Measurements from ENCODE around the gene DISP3.
"Not testable (repeated sequence)": the region's sequence is repeated elsewhere in the genome, so short reads cannot be mapped to it uniquely, and the experiment has no call there.

DISP3 gene

DNA sequence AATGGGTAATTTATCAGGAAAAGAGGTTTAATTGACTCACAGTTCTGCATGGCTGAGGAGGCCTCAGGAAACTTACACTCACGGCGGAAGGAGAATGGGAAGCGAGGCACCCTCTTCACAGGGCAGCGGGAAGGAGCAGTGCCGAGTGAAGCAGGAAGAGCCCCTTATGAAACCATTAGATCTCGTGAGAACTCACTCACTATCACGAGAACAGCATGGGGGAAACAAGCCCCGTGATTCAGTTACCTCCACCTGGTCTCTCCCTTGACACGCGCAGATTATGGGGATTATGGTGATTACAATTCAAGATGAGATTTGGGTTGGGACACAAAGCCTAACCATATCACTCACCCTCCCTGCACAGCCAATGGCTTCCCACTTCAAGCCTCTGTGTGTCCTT, 101.1 kb downstream of the DISP3 start:
- H4K8ac ChIP-seq (ENCODE audit: low read length); H3K27ac ChIP-seq (ENCODE audit: low read length, poor library complexity, severe bottlenecking); H3K4me1 ChIP-seq (ENCODE audit: control insufficient read depth, insufficient read depth, low read depth, low read length); H4K91ac ChIP-seq (ENCODE audit: low read length); H3K4me3 ChIP-seq (ENCODE audit: insufficient read depth in 1 of 2, low read depth in 1 of 2, low read length in 2 of 2); H3K9ac ChIP-seq (ENCODE audit: low read length); H2BK12ac ChIP-seq (ENCODE audit: low read length in 2 of 2); H3K23ac ChIP-seq (ENCODE audit: low read length in 2 of 2); H2AFZ ChIP-seq (ENCODE audit: low read depth, low read length); H3K14ac ChIP-seq (ENCODE audit: low read length in 2 of 2); H3K36me3 ChIP-seq (ENCODE audit: control insufficient read depth in 1 of 2, insufficient read depth in 2 of 2, low read depth in 1 of 2, low read length in 2 of 2); DNase-seq; H2BK15ac ChIP-seq (ENCODE audit: low read depth, poor library complexity, severe bottlenecking); H3K18ac ChIP-seq (ENCODE audit: low read depth in 1 of 2, low read length in 2 of 2); H3K9me3 ChIP-seq (ENCODE audit: control insufficient read depth, low read length); H3K4me2 ChIP-seq (ENCODE audit: low read length, poor library complexity, severe bottlenecking); H2BK120ac ChIP-seq (ENCODE audit: low read depth, low read length); H3K79me1 ChIP-seq (replicated peaks; ENCODE audit: low read length, poor library complexity, severe bottlenecking); H2BK5ac ChIP-seq (ENCODE audit: low read depth, low read length, poor library complexity, severe bottlenecking); H3K4ac ChIP-seq (ENCODE audit: low read depth in 1 of 2, low read length in 2 of 2); H2AK5ac ChIP-seq (ENCODE audit: low read length, severe bottlenecking): not testable (repeated sequence)
- H3K27me3 ChIP-seq (ENCODE audit: control insufficient read depth in 1 of 2, insufficient read depth in 1 of 2, low read length in 2 of 2), result peaks cover 19 to 74% of the 10 kb centered on the region in 2 experiments
- WGBS, result 87% methylated on average over 5 of the region's 10 CpGs

DNA sequence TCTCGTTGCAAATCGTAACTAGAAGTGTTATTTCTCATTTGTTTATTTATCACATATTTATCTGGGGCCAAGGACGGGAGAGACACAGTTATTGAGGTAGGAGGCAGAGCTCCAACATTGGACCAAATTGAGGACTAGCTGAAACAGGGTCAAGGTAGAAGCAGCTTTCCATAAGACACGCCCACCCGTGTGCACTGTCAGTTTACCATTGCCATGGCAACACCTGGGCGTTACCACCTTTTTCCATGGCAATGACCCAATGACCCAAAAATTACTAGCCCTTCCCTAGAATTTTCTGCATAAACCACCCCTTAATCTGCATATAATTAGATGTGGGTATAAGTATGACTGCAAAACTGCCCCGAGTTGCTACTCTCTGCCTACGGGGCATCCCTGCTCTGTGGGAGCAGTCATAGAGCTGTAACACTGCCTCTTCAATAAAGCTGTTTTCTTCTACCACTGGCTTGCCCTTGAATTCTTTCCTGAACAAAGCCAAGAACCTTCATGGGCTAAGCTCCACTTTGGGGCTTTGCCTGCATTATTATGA, 102.6 kb downstream of the DISP3 start:
- peaks cover 23 to 69% of the 10 kb centered on the region in 2 experiments for H3K27me3 ChIP-seq (ENCODE audit: control insufficient read depth in 1 of 2, insufficient read depth in 1 of 2, low read length in 2 of 2)
- H2BK12ac ChIP-seq (ENCODE audit: low read length in 2 of 2), result no peak overlapping the region
- H2BK120ac ChIP-seq (ENCODE audit: low read depth, low read length), result no peak overlapping the region
- no peak overlapping the region for H3K4me2 ChIP-seq (ENCODE audit: low read length, poor library complexity, severe bottlenecking)
- no peak overlapping the region for H4K91ac ChIP-seq (ENCODE audit: low read length)
- H4K8ac ChIP-seq (ENCODE audit: low read length), result no peak overlapping the region
- no peak for DNase-seq
- H3K4ac ChIP-seq (ENCODE audit: low read depth in 1 of 2, low read length in 2 of 2), result no peak overlapping the region
- no peak overlapping the region for H3K9ac ChIP-seq (ENCODE audit: low read length)
- peaks cover 5% of the 10 kb centered on the region for H3K9me3 ChIP-seq (ENCODE audit: control insufficient read depth, low read length)
- no peak overlapping the region for H2BK5ac ChIP-seq (ENCODE audit: low read depth, low read length, poor library complexity, severe bottlenecking)
- no peak overlapping the region for H3K14ac ChIP-seq (ENCODE audit: low read length in 2 of 2)
- no peaks in the 10 kb centered on the region for H3K36me3 ChIP-seq (ENCODE audit: control insufficient read depth in 1 of 2, insufficient read depth in 2 of 2, low read depth in 1 of 2, low read length in 2 of 2)
- no peak overlapping the region for H3K18ac ChIP-seq (ENCODE audit: low read depth in 1 of 2, low read length in 2 of 2)
- no peak overlapping the region for H3K27ac ChIP-seq (ENCODE audit: low read length, poor library complexity, severe bottlenecking)
- H2AK5ac ChIP-seq (ENCODE audit: low read length, severe bottlenecking), result no peak overlapping the region
- no peaks in the 10 kb centered on the region for H3K4me1 ChIP-seq (ENCODE audit: control insufficient read depth, insufficient read depth, low read depth, low read length)
- H3K4me3 ChIP-seq (ENCODE audit: insufficient read depth in 1 of 2, low read depth in 1 of 2, low read length in 2 of 2), result no peak overlapping the region
- H2AFZ ChIP-seq (ENCODE audit: low read depth, low read length), result no peak overlapping the region
- WGBS, result 82% methylated on average over 6 of the region's 8 CpGs
- H3K23ac ChIP-seq (ENCODE audit: low read length in 2 of 2), result no peak overlapping the region
- no peak overlapping the region for H2BK15ac ChIP-seq (ENCODE audit: low read depth, poor library complexity, severe bottlenecking)
- no peaks in the 10 kb centered on the region for H3K79me1 ChIP-seq (replicated peaks; ENCODE audit: low read length, poor library complexity, severe bottlenecking)

DNA sequence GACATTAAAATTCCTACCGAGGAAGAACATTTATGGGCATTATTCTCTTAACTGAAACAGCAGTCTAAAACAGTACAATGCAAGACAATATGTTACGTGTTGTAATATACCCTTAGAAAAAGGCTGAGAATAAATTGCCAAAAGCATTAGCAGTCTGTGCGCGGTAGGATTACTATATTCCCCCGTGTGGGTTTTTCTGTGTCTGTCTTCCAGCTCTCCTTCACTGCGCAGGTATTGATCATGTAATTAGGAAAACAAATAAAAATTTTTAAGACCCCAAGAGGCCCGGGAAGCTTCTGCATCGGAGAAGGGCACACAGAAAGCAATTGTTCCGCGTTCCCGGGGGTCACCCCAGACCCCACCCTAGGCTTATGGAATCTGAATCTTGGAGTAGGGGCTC, 106.4 kb downstream of the DISP3 start:
- Histone ChIP-seq H3K9ac (ENCODE audit: low read length) (no peak overlapping the region), H3K23ac (ENCODE audit: low read length in 2 of 2) (no peak overlapping the region), H3K27ac (ENCODE audit: low read length, poor library complexity, severe bottlenecking) (no peak overlapping the region), H2BK5ac (ENCODE audit: low read depth, low read length, poor library complexity, severe bottlenecking) (no peak overlapping the region), H3K4me3 (ENCODE audit: insufficient read depth in 1 of 2, low read depth in 1 of 2, low read length in 2 of 2) (no peak overlapping the region), H2BK120ac (ENCODE audit: low read depth, low read length) (no peak overlapping the region), H3K4me2 (ENCODE audit: low read length, poor library complexity, severe bottlenecking) (no peak overlapping the region), H3K18ac (ENCODE audit: low read depth in 1 of 2, low read length in 2 of 2) (no peak overlapping the region), H3K79me1 (replicated peaks; ENCODE audit: low read length, poor library complexity, severe bottlenecking) (no peaks in the 10 kb centered on the region), H3K14ac (ENCODE audit: low read length in 2 of 2) (no peak overlapping the region), H2AK5ac (ENCODE audit: low read length, severe bottlenecking) (no peak overlapping the region), H3K36me3 (ENCODE audit: control insufficient read depth in 1 of 2, insufficient read depth in 2 of 2, low read depth in 1 of 2, low read length in 2 of 2) (no peaks in the 10 kb centered on the region), H2AFZ (ENCODE audit: low read depth, low read length) (no peak overlapping the region), H2BK12ac (ENCODE audit: low read length in 2 of 2) (no peak overlapping the region), H4K8ac (ENCODE audit: low read length) (no peak overlapping the region), H3K27me3 (ENCODE audit: control insufficient read depth in 1 of 2, insufficient read depth in 1 of 2, low read length in 2 of 2) (peaks cover 24 to 48% of the 10 kb centered on the region in 2 experiments), H3K4me1 (ENCODE audit: control insufficient read depth, insufficient read depth, low read depth, low read length) (no peaks in the 10 kb centered on the region), H2BK15ac (ENCODE audit: low read depth, poor library complexity, severe bottlenecking) (no peak overlapping the region), H3K9me3 (ENCODE audit: control insufficient read depth, low read length) (peaks cover 5% of the 10 kb centered on the region), H4K91ac (ENCODE audit: low read length) (no peak overlapping the region), H3K4ac (ENCODE audit: low read depth in 1 of 2, low read length in 2 of 2) (no peak overlapping the region)
- DNase-seq, result no peak
- WGBS, result 93% methylated on average over 10 of the region's 11 CpGs

All from mesenchymal stem cell (in vitro differentiated cells and primary cell).